Ecto neural progenitor cell (in vitro differentiated cells): Measurements from ENCODE around the gene CHCHD6.
"Not testable (repeated sequence)": the region's sequence is repeated elsewhere in the genome, so short reads cannot be mapped to it uniquely, and the experiment has no call there.

Source experiments
- DNase-seq: peaks from one replicate; pipeline ENCODE4 v3.0.0-alpha.2; 2018; ENCODE audit warnings: low spot score

The CHCHD6 gene

GRCh38 chr3:126766653-126767052, 62.6 kb downstream of the CHCHD6 start:
- DNase-seq: no peak

GRCh38 chr3:126768903-126769302, 64.9 kb downstream of the CHCHD6 start:
- DNase-seq: no peak

- no peak for DNase-seq
These were observed 66.1 kb downstream of the CHCHD6 start for GRCh38 chr3:126770096-126770495.

GRCh38 chr3:126773167-126773566, 69.1 kb downstream of the CHCHD6 start:
- DNase-seq: no peak

- DNase-seq: no peak
These were observed 69.7 kb downstream of the CHCHD6 start for GRCh38 chr3:126773783-126774182.

GRCh38 chr3:126777366-126777765, 73.3 kb downstream of the CHCHD6 start:
- DNase-seq: no peak

GRCh38 chr3:126780666-126781065, 76.6 kb downstream of the CHCHD6 start:
- no peak for DNase-seq

- DNase-seq: no peak
These were observed 77.4 kb downstream of the CHCHD6 start for GRCh38 chr3:126781406-126781805.

- DNase-seq: no peak
These were observed 78.0 kb downstream of the CHCHD6 start for GRCh38 chr3:126781889-126782491.

GRCh38 chr3:126782536-126782935, 78.5 kb downstream of the CHCHD6 start:
- DNase-seq: no peak

GRCh38 chr3:126784254-126784653, 80.2 kb downstream of the CHCHD6 start:
- no peak for DNase-seq

- DNase-seq: not testable (repeated sequence)
These were observed 87.3 kb downstream of the CHCHD6 start for GRCh38 chr3:126791320-126791719.

GRCh38 chr3:126792998-126793397, 89.0 kb downstream of the CHCHD6 start:
- DNase-seq: no peak

- DNase-seq: no peak
These were observed 93.5 kb downstream of the CHCHD6 start for GRCh38 chr3:126797563-126797962.

GRCh38 chr3:126798521-126798920, 94.5 kb downstream of the CHCHD6 start:
- no peak for DNase-seq

- DNase-seq: no peak
These were observed 95.1 kb downstream of the CHCHD6 start for GRCh38 chr3:126799099-126799498.

GRCh38 chr3:126801312-126801711, 97.3 kb downstream of the CHCHD6 start:
- not testable (repeated sequence) for DNase-seq

GRCh38 chr3:126807795-126808194, 103.8 kb downstream of the CHCHD6 start:
- DNase-seq: no peak

- no peak for DNase-seq
These were observed 107.5 kb downstream of the CHCHD6 start for GRCh38 chr3:126811530-126811929.

- no peak for DNase-seq
These were observed 112.3 kb downstream of the CHCHD6 start for GRCh38 chr3:126816298-126816697.

- no peak for DNase-seq
These were observed 113.1 kb downstream of the CHCHD6 start for GRCh38 chr3:126816986-126817777.

GRCh38 chr3:126817781-126818180, 113.7 kb downstream of the CHCHD6 start:
- no peak for DNase-seq

GRCh38 chr3:126818400-126819095, 114.5 kb downstream of the CHCHD6 start:
- no peak for DNase-seq
